CD4-positive, alpha-beta T cell treated with Interleukin-17A for 4 hours (primary cell): Measurements from ENCODE around the gene ACTR2.
A peak's percentile ranks its signal among the peaks of the same experiment; 100 is the strongest.
"Not testable (repeated sequence)": the region's sequence is repeated elsewhere in the genome, so short reads cannot be mapped to it uniquely, and the experiment has no call there.

Experiments used
- DNase-seq: peaks from one replicate; pipeline ENCODE4 v3.0.0-alpha.2; 2020; ENCODE audit warnings: mixed read lengths

ACTR2 gene

DNA sequence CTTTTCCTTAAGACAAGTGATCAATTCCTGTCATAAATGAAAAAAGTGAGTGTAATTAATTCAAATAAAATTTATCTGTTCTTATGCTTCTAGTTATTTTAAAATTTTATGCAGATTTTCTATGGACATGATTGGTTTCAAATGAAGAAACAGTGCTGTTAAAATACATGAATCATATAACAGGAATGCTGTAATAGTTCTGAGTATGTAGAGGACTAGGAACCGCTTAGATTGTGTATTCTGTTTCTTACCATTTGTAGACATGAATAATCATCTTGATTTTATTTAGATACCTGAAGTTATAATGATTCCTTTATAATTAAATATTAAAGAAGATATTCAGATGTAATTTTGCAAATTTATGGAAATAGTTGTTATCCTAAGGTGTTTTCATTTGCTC is 3.5 kb downstream of the ACTR2 start:
- no peak for DNase-seq

DNA sequence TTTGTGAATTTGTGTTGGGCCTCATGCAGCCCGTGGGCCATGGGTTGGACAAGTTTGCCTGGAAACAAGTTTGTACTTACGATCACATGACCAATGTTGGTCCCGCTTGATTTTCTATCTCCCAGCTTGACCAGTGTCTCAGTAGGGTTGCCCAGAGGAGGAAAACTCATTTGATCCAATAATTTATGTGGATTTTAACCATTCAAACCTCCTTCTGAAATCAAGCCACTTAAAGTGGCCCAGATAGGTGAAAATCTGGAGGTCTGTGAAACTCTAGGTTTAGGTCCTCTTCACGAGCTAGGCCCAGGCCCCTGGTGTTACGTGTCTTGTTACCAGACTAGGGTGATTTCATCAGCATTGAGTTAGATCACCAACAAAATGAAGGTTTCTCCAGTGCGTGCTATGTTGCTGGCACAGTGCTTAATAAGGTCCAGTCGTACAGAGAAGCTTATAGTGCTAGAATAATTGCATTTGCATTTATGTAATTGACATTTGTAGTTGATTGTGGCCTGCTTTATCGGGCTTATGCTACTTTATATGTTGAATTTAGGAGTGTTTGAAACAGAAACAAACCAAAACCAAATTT is 4.4 kb downstream of the ACTR2 start:
- DNase-seq = peak; percentile 8

DNA sequence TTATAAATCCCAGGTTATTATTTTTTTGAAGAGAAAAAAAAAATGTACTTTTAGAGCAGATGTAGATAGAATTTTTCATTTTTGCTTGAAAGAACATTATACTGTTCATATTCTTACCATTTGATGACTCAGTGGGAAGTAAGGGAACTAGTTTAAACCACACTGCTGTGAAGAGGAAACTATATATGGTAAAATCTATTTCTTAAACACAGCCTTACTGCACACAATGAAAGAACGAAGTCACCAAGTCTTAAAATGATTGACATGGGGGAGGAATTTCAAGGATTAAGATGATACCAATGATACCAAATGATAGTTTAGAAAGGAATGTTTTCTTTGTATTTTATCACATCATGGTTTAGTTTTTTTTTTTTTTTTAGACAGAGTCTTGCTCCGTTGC is 5.0 kb downstream of the ACTR2 start:
- DNase-seq = no peak

DNA sequence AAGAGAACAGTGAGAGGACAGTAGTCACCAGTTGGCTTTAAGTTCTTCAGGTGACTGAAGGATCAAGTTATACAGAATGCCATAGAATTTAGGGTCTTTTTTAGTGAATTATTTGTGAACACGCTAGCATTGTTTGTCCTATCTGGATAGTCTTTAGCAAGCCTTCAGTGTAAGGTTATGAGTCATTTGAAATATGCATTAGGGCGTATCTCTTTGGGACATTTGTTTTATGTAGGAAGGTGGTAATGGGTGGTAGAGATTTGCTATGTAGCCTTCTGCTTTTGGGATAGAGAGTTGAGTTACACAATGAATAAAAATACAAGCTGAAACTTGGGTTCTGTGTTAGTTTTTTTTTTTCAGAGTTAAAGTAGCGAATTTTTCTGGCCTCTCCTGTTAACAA is 13.0 kb downstream of the ACTR2 start:
- no peak for DNase-seq

DNA sequence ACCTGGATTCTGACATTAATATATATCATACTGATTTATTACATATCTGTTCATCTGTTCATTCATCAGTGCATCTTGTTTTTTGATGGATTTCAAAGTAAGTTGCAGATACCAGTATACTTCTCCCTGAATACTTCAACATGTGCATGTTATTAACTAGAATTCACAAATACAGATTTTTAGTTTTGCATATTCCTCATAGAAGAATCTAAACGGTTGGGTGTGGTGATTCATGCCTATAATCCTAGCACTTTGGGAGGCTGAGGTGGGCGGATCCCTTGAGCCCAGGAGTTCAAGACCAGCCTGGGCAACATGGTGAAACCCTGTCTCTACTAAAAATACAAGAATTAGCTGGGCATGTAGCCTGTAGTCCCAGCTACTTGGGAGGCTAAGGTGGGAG is 16.8 kb downstream of the ACTR2 start:
- not testable (repeated sequence) for DNase-seq

DNA sequence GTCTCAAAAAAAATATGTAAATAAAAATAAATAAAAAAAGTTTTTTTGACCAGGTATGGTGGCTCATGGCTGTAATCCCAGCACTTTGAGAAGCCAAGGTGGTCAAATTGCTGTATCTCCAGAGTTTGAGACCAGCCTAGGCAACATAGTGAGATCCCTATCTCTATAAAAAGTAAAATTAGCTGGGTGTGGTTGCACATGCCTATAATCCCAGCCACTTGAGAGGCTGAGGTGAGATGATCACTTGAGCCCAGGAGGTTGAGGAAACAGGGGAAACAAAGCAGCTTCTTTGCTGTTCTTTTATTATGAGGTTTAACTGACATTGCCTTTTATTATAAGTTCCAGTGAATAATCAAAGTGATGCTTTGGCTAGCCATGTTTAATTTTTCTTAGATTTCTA is 25.0 kb downstream of the ACTR2 start:
- DNase-seq = no peak

DNA sequence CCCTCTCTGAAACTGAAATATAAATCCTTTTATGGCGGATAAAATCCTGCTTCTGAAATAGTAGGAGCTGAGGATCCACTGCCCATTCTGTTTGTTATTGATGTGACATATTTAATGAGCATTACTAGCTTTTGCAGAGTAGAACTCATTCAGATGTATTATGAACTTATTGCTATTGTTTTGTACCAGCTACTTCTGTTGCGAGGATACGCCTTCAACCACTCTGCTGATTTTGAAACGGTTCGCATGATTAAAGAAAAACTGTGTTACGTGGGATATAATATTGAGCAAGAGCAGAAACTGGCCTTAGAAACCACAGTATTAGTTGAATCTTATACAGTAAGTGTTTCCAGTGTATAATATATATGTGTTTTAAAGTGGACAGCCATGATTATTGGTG is 27.7 kb downstream of the ACTR2 start:
- DNase-seq = no peak

DNA sequence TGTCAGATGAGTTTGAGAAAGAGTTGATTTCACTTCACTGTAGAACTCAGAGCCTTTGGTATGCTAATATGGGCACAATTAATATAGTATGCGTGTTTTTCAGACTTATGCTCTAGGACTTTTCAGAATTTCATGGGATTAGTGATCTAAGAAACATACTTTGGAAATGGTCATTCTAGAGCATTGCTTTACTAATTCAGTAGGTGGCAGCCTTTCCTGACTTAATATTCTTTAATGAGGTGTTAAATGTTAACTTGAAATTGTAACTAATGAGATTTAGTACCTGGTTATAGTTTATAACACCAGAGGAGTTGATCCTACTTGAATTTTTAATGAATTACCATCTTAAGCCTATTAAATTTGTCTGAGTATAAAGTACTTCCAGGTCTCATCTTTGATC is 28.4 kb downstream of the ACTR2 start:
- no peak for DNase-seq

DNA sequence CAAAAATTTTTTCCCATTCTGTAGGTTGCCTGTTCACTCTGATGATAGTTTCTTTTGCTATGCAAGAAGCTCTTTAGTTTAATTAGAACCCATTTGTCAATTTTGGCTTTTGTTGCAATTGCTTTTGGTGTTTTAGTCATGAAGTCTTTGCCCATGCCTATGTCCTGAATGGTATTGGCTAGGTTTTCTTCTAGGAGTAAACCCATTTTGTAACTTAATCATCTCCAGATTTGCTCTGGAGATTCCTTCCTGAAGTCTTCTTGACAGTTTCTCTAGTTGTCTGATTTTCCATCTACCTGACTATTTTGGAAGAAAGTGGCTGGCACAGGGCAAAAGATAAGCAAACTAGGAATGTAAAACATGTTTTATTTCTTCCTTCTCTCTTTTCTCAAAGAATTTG is 30.2 kb downstream of the ACTR2 start:
- DNase-seq = not testable (repeated sequence)

DNA sequence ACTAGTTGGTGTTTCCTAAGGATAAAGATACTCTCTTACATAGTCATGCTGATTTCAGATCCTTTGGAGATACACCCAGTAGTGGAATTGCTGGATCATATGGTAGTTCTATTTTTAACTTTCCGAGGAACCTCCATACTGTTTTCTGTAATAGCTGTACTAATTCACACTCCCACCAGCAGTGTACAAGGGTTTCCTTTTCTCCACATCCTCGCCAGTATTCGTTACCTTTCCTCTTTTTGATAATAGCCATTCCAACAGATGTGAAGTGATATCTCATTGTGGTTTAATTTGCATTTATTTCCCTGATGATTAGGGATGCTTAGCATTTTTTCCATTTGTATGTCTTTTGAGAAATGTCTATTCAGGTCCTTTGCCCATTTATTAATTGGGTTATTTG is 34.0 kb downstream of the ACTR2 start:
- DNase-seq = no peak

DNA sequence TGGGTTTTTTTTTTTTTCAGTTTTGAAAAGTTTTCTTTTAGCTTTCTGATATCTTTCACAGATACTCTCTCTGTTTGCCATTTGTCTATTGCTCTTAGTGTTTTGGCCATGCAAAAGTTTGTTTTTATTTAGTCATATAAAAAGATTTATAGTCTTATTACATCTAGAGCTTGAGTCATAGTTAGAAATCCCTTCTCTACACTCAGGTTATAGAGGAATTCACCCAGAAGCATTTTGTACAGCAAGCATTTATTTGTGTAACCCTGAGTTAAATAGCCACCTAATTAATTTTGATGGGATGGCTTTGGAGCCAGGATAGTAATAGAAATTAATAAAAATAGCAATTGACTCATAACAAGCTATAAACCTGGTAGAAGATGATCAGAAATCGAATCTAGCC is 35.6 kb downstream of the ACTR2 start:
- DNase-seq = no peak

DNA sequence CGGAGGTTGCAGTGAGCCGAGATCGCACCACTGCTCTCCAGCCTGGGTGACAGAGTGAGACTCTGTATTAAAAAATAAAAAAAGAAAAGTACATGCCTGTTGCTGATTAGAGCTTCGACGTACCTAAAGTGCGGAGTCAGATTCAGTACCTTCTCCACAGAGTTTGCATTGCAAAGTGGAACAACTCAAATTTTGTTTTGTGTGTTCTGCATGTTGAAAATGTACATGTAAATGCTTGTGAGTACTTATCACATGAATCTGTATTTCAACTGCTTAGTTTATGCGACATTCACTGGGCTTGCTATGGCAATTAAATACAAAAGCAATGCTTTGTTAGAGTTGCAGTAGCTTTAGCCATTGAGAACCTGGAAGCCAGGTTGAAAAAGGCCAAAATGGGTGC is 36.4 kb downstream of the ACTR2 start:
- no peak for DNase-seq

DNA sequence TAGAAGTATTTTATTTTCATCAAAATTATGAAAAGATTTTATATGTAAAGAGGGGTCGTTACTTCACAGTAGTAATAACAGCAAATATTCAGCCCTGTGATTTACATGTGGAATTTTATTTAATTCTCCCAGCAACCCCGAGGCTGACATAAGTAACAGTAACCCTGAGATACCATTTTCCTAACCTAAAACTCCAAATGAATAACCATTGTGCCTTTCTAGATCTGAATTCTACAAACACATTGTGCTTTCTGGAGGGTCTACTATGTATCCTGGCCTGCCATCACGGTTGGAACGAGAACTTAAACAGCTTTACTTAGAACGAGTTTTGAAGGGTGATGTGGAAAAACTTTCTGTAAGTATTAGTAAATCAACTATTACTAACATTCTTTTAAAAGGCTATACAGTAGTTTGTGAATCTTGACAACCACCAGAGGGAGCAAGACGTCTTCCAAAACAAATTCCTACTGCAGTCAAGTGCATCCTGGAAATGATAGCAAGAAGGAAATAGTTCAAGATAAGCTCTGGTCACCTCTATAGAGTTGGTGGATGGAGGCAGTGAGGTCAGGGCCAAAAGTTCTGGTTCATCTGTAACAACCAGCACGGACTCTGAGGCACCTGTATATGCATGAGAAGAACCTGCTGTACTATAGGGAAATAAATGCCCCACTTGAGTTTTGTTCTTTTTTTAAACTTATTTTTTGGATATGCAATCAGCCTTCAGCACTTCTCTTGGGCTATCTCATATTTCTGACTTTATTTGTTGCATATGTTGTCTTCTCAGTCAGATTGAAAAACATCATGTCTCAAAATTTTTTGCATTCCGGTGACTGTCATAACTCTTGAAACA is 37.4 kb downstream of the ACTR2 start:
- DNase-seq = peak; percentile 33

DNA sequence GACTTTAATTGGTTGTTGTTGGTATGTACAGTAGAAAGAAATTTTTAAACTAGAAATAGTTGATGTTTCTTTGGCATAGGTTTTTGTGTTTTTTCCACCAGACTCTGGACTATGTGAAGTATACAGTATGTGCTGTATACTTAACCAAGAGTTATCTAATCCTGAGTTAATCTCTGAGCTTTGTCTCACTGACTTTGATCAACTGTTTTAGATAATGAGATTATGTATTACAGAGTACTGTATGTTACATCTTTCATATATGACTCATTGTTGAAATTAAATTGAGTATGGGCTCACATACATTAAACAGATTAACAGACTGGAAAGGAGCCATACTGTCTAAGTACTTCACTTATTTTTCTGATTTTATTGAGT is 38.0 kb downstream of the ACTR2 start:
- no peak for DNase-seq

DNA sequence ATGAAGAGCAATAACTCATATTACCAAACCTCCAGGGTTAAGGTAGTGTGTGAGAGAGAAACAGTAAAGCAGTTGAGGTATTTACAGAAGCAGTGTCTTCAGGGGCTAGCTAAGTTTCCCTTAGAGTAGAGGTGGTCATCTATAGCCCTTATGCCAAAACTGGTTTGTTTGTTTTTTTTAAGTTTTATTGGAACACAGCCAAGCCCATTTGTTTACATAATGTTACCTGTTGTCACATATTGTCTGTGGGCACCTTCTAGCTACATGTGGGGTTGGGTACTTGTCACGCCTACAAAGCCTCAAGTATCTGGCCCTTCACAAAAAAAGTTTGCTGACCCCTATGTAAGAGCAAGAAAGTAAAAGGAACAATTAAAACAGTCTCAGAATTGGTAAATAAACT is 39.4 kb downstream of the ACTR2 start:
- DNase-seq = no peak

DNA sequence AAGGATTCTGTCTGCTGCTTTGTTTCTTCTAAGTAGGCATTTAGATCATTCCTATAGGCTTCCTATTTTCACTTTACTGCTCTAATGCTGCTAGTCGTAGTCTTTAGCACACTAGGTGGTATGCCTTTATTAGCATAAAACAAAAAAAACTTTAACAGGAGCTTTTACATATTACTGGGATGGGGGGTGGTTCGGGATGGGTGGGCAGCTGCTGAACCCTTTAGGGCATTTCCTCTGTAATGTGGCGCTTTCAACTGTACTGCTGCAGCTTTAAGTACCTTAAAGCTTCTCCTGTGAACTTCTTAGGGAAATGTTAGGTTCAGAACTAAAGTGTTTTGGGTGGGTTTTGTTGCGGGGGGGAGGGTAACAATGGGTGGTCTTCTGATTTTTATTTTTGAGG is 41.3 kb downstream of the ACTR2 start:
- DNase-seq = no peak

DNA sequence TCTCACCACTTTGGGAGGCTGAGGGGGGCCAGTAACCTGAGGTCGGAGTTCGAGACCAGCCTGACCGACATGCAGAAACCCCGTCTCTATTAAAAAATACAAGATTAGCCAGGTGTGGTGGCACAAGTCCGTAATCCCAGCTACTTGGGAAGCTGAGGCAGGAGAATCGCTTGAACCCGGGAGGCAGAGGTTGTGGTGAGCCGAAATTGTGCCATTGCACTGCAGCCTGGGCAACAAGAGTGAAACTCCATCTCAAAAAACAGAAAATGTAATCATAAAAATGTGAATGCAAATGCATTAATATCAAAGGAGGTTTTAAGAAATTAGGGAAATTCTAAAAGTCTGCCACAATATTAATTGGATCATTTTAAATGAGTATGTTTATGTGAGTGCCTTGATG is 45.7 kb downstream of the ACTR2 start:
- DNase-seq = no peak

DNA sequence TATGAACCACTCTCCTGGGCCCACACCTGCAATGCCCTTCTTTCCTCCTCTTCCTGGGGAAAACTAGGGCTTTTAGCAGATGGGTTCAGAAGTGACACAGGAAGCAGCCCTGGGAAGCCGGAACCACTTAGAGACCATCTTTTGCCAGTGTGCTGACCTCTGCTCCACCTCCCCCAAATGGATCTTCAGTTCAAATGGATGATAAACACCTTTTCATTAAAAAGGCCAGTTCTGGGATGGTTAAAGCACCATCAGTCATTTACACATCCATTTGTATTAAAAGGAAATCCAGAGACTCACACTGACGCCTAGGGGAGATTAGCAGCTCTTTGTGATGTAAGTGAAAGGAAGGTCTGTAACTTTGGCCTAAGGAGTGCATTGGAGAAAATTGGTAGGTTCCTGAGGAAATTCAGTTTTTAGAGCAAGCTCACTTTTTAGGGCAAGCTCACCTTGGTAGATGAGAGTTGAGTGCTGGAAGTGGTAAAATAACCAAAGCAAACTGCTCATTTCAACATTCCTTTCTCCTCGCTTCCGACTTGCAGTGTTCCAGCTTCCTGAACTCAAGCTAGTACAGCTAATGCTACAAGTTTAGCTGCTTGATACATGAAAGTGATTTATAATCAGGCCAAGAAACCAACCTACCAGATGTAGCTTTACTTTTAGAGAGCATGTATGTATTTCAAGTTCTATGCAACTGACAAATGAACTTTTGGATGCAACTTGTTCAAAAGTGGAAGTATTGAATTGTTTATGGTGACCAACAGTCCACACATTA is 47.7 kb downstream of the ACTR2 start:
- no peak for DNase-seq

DNA sequence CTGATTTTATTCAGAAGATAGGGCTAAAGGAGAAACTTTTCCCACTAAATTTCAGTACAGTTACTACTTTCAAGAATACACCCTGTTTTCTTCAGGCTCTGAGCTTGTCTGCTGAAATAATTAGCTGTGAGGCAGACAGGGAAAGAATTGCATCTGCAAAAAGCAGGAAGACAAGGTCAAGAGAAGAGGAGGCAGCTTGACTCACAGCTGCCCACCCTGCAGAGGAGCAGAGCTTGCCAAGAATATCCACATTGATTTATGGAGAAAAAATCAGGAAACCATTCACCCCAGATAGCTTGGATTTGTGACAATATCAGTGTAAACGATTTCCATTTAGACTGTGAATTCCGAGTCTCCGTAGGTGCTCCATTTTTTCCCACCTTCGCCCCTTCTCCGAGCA is 49.0 kb downstream of the ACTR2 start:
- no peak for DNase-seq

DNA sequence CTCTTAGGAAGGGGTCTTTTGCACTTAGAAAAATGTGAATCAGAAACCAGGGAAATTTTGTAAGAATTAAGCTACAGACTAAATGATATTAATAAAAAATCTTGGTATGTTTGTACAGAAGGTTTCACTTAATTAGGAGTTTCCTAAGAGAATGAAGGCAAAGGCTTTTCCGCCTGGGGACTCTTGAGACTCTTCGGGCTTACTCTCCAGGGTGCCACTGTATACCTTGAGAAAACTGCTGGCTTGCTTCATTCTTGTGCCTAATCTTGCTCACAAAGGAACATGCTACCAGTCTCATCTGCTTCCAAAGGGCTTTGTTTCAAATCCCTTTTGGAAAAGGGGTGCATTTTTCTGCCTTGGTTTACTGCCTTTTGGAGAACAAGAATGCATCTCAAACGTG is 49.5 kb downstream of the ACTR2 start:
- DNase-seq = no peak

DNA sequence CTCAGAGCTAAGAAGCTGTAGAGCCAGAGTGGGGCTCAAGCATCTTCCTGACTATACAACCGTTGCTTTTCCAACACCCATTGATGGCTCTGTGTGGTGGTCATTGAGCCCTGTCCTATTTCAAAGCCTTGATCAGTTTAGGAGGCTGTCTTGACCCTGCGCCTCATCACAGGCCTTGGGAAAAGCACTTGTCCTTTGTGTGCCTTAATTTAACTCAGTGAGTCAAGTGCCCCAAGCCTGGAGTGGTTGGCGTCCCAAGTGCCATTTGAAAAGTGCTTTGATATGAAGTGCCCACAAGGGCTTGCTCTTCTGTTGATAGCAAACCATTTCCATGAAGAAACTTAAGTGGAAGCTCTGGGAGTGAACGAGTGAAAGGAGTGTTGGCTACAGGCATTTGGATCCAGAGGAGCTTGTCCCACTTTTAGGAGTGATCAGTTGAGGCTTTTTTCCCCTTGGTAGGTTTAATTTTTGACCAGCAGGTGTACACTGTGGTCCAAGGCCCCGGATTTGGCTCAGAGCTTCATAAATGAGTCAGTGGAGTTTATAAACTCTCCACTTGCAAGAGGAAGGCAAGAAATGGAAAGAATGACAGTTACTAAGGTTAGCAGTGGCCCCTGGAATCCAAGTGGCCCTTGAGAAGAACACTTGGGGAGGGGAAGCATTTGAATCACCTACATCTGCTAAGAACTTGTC is 50.3 kb downstream of the ACTR2 start:
- no peak for DNase-seq

DNA sequence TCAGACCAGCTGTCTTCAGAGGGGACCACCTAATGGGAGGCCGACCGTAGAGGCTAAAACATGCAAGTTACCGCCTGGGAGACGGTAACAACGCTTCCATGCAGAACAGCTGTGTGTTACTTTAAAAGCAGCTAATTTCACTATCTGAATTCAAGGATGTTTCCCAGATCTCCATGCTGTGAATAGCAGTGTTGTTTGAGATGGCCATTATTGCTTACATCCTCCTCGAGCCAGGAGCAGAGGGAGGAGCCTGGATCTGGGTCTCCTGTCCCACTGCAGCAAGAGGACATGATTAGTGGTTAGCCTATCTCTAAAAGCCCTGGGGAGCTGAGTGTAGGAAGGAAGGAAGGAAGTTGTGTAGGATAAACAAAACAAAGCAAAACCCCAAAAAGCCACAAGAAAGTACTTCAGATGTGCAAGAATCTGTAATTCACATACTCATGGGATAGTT is 50.9 kb downstream of the ACTR2 start:
- no peak for DNase-seq

DNA sequence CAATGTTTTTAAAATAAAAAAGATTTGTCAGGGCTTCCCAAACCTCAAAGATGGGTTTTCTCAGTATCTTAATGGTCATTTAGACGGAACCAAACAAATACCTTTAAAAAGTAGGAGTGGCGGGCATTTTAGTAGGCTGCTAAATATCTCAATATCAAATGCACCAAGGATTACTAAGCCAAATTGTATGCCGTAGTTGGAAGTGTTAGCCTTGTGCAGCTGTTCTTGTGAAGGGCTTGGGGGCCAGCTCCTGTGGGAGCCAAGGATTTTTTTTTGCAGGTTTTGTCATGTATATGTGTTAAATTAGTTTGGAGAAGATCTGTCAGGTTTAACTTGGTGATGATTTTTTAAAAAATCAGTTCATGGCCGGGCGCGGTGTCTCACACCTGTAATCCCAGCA is 52.1 kb downstream of the ACTR2 start:
- DNase-seq = no peak
